Measurements from ENCODE around the gene SYNJ2.

SYNJ2 gene

DNA sequence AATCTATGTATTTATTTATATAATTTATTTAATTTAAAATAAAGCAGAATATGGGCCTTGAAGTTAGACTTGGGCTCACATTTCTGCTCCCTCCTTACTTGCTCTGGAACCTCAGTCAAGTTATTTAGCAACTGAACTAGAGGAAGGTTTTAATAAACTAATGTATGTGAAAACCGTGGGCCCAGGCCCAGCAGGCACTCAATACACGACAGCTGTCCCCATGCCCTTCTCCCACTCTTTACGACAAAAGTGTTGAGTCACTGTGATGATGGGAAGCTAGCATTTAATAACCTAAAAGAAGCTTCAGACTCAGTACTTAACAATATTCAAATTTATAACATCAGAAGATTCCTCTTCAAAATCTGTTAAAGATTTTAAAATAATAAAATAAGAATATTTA is 139.7 kb downstream of the SYNJ2 start:
- no peak for DNase-seq (ENCODE audit: low read depth)

DNA sequence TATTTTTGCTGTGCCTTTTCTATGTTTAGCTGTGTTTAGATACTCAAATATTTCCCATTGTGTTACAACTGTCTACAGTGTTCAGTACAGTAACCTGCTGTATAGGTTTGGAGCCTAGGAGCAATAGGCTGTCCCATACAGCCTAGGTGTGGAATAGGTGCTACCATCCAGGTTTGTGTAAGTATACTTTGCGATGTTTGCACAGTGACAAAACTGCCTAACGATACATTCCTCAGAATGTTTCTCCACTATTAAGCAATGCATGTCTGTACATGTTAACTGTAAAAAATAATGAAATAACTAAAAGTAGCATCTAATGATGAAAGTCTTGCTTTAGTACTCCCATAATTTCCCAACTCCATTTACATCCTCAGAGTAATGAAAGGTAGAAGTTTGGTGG is 140.4 kb downstream of the SYNJ2 start:
- DNase-seq (ENCODE audit: low read depth) = no peak

DNA sequence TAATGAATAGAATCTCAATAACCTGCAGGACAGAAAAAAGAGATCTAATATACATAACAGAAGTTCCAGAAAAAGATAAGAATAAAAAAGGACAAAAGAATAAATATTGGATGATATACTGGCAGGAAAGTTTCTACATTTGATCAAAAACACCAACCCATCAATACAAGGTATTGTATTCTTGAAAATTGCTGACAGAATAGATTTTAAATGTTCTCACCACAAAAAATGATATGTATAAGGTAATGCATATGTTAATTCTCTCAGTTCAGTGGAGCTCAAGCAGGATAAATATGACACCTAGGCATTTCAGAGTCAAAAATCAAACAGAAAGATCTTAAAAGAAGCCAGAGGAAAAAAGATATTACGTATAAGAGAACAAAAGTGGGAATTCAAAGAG is 142.6 kb downstream of the SYNJ2 start:
- DNase-seq (ENCODE audit: low read depth) = no peak

DNA sequence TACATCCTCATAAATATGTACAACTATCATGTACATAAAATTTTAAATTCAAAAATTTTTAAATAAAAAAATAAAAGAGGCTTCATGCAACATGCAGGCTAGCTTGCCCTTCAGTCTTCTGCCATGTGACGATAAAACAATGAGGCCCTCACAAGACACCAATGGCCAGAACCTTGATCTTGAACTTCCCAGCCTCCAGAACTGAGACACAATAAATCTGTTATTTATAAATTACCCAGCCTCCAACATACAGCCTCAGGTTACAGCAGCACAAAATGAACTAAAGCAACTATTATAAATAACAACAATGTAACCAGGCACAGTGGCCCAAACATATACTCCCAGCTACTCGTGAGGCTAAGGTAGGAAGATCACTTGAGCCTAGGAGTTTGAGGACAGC is 143.6 kb downstream of the SYNJ2 start:
- no peak for DNase-seq (ENCODE audit: low read depth)

DNA sequence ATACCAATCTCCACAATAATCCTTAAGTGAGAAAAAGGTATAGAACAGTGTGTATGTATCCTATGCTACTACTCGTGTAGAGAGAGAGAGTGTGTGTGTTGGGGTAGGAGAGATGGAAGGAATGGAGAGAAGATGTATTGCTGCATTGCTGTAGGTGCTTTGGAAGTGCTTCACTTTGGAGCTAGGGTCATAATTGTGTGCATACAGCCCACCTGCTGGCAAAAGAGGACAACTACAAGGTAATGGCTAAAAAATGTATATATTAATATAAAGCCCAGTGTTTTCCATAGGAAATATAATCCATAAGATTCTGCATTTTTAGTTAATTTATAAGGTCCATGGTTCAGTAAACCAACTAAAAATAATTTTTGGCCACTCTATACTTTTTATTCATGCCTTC is 150.3 kb downstream of the SYNJ2 start:
- no peak for DNase-seq (ENCODE audit: low read depth)

DNA sequence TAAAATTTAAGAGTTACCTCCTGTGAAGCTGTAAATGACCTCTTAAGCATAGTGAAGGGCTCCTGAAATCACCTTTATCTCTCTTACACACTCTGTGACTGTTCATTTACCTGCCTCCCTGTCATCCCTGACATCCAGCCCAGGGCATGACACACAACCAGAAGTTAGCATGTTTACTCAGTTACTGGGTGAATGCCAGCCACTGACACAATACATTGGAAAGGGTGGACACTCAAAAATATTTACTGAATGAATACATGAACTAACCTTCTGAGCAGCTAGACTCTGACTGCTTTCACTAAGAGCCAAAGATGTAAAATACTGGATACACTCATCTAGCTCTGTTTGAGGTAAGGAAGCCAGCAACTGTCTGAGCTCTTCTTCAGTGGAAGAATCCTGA is 161.1 kb downstream of the SYNJ2 start:
- DNase-seq (ENCODE audit: low read depth) = no peak

DNA sequence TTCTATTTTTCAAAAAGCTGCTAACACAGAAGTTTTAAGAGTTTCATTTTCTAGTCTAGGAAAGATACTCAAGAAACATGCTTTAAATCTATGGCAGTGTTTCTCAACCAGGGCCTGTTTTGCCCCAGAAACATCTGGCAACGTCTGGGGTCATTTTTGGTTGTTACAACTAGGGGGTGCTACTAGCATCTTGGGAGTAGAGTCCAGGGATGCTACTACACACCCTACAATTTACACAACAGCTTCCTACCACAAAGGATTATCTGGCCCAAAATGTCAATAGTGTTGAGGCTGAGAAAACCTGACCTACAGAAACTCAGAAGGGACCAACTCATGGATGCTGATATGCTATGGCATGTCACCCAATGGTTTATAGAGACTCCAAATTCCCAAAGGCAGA is 162.0 kb downstream of the SYNJ2 start:
- no peak for DNase-seq (ENCODE audit: low read depth)
